ENCODE measurements around the gene TIMP4. TPM values are rescaled to one million over a fixed set of nuclear protein-coding genes. Genes with fewer than 3 reads are reported as not detected.

The TIMP4 gene
- total RNA-seq, 1 experiment from 2014 or later, result 15.5 TPM

DNA sequence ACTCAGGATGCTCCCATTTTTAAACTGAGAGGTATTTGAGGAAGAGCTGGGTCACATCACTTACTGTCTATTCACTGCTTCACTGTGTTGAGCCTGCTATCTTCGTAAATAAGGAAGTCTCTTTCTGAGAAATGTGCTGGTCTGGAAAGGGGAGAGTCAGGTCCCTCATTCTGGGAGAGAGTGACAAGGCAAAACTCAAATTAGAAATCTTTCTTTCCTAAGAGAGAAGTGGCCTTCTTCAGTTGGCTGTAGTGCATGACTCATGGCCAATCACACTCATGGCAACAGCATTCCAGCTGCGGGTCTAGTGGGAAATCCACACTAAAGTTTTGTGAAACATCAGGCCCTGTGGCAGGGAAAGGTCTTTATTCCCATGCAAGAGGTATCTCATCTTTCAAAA, 11.5 kb upstream of the TIMP4 start:
- CTCF ChIA-PET, result no interaction called here
- DNase-seq, result no peak

DNA sequence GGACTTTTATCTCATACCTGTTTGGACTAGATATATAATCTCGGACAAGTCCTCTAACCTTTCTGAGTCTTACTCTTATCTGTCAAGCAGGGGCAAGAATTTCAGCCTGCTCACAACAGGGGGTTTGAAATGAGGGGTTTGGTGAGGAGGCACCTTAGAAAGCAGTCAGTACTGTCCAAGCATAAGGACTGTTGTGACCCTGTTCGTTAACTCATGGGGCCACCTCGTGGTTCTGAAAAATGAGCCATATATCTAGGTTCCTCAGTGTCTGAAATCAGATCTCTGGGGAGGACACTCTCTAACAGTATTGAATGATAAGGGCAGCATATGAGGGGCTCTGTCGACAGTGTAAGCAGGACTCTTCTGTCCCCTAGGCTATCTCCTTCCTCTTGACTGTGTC, 7.2 kb upstream of the TIMP4 start:
- Histone ChIP-seq H3K4me3 (no peak overlapping the region), H3K27me3 (ENCODE audit: insufficient read depth, low read depth) (no peaks in the 10 kb centered on the region), H3K9me3 (ENCODE audit: insufficient read depth, low read depth) (no peaks in the 10 kb centered on the region), H2AFZ (no peak overlapping the region), H3F3A (ENCODE audit: insufficient read depth, low read depth) (no peaks in the 10 kb centered on the region), H3K27ac (no peak overlapping the region), H3K4me2 (no peak overlapping the region), H4K20me1 (ENCODE audit: insufficient read depth) (no peaks in the 10 kb centered on the region), H3K9me2 (ENCODE audit: insufficient read depth) (no peaks in the 10 kb centered on the region), H3K36me3 (ENCODE audit: low read depth) (no peaks in the 10 kb centered on the region), H3K4me1 (replicated peaks; ENCODE audit: insufficient read depth) (no peaks in the 10 kb centered on the region), H3K79me2 (ENCODE audit: low read depth) (no peaks in the 10 kb centered on the region)
- DNase-seq, result no peak
- BruUV-seq (replicated peaks), result no TSS peak
- intact Hi-C loops (cut with micrococcal nuclease; ENCODE audit: unreplicated experiment), result no loop called here
- POLR2A ChIA-PET (ENCODE audit: unreplicated experiment), result no interaction called here
- CTCF ChIA-PET, result no interaction called here
- no peak for TF ChIP-seq EZH2 (IDR thresholded peaks at IDR 0.05; ENCODE audit: low read depth)
- TF ChIP-seq, protein P1, sequence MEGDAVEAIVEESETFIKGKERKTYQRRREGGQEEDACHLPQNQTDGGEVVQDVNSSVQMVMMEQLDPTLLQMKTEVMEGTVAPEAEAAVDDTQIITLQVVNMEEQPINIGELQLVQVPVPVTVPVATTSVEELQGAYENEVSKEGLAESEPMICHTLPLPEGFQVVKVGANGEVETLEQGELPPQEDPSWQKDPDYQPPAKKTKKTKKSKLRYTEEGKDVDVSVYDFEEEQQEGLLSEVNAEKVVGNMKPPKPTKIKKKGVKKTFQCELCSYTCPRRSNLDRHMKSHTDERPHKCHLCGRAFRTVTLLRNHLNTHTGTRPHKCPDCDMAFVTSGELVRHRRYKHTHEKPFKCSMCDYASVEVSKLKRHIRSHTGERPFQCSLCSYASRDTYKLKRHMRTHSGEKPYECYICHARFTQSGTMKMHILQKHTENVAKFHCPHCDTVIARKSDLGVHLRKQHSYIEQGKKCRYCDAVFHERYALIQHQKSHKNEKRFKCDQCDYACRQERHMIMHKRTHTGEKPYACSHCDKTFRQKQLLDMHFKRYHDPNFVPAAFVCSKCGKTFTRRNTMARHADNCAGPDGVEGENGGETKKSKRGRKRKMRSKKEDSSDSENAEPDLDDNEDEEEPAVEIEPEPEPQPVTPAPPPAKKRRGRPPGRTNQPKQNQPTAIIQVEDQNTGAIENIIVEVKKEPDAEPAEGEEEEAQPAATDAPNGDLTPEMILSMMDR (conservative IDR thresholded peaks at IDR 0.05), result no peak

More for the DNA sequence above, 11.5 kb upstream of the TIMP4 start:
- intact Hi-C loops (cut with micrococcal nuclease; ENCODE audit: unreplicated experiment), result no loop called here
- H3F3A ChIP-seq (ENCODE audit: insufficient read depth, low read depth), result no peaks in the 10 kb centered on the region; the same call in 1 of the 2 replicates
- no peaks in the 10 kb centered on the region for H3K36me3 ChIP-seq (ENCODE audit: low read depth)
- TF ChIP-seq EZH2 (IDR thresholded peaks at IDR 0.05; ENCODE audit: low read depth), result no peak
- TF ChIP-seq, protein P1 (conservative IDR thresholded peaks at IDR 0.05), result no peak
- H3K27me3 ChIP-seq (ENCODE audit: insufficient read depth, low read depth), result no peaks in the 10 kb centered on the region
- H2AFZ ChIP-seq, result no peak overlapping the region
- H3K4me3 ChIP-seq, result no peak overlapping the region
- H4K20me1 ChIP-seq (ENCODE audit: insufficient read depth), result no peaks in the 10 kb centered on the region
- BruUV-seq (replicated peaks), result no TSS peak
- peaks cover 20% of the 10 kb centered on the region; the same call in 1 of the 2 replicates for H3K9me3 ChIP-seq (ENCODE audit: insufficient read depth, low read depth)
- no peaks in the 10 kb centered on the region for H3K9me2 ChIP-seq (ENCODE audit: insufficient read depth)
- H3K27ac ChIP-seq, result no peak overlapping the region
- peaks cover 5% of the 10 kb centered on the region for H3K4me1 ChIP-seq (replicated peaks; ENCODE audit: insufficient read depth)
- POLR2A ChIA-PET (ENCODE audit: unreplicated experiment), result interaction anchor here (0.6 kb wide), 1 partner anchor 119 kb away, joined by 3 read pairs; the partner anchor contains the start of gene PPARG
- no peaks in the 10 kb centered on the region for H3K79me2 ChIP-seq (ENCODE audit: low read depth)
- H3K4me2 ChIP-seq, result no peak overlapping the region

DNA sequence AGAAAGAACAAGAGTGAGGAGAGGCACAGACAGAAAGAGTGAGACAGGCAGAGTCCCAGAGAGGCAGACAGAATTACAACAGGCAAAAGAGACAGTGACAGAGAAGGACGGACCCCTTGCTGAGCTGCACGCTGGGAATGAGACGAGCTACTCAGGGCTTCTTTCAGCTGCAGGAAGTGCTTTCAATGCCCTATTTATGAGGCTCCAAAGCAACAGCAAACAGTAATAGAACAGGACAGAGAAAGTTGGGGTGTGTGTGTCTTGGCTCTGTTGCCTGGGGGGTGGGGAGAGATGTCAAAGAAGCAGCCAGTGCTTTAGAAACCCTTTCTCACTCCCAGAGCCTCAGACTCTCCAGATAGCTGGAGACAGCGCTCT, 502 bp upstream of the TIMP4 start:
- DNase-seq, result no peak
- Histone ChIP-seq H3K4me3 (peak overlapping the region; percentile 57; the same call in 1 of the 2 replicates), H3F3A (ENCODE audit: insufficient read depth, low read depth) (peaks cover 41% of the 10 kb centered on the region), H3K27ac (peak overlapping the region; percentile 84), H3K27me3 (ENCODE audit: insufficient read depth, low read depth) (no peaks in the 10 kb centered on the region), H2AFZ (peak overlapping the region; percentile 73), H4K20me1 (ENCODE audit: insufficient read depth) (no peaks in the 10 kb centered on the region), H3K4me2 (peak overlapping the region; percentile 83), H3K4me1 (replicated peaks; ENCODE audit: insufficient read depth) (peaks cover 42% of the 10 kb centered on the region), H3K79me2 (ENCODE audit: low read depth) (0 out of 2 replicates have a peak, but pooled peaks cover 12% of the 10 kb centered on the region), H3K9me3 (ENCODE audit: insufficient read depth, low read depth) (no peaks in the 10 kb centered on the region), H3K36me3 (ENCODE audit: low read depth) (peaks cover 7% of the 10 kb centered on the region; the same call in 1 of the 2 replicates), H3K9me2 (ENCODE audit: insufficient read depth) (no peaks in the 10 kb centered on the region)
- intact Hi-C loops (cut with micrococcal nuclease; ENCODE audit: unreplicated experiment), result loop anchor here (2.0 kb wide), 1 partner anchor 64 kb away; no protein-coding TSS in a partner anchor
- no TSS peak for BruUV-seq (replicated peaks)
- POLR2A ChIA-PET (ENCODE audit: unreplicated experiment), result interaction anchor here (0.6 kb wide), 1 partner anchor 26 kb away, joined by 4 read pairs; no protein-coding TSS in a partner anchor
- TF ChIP-seq, protein P1 (conservative IDR thresholded peaks at IDR 0.05), result no peak
- TF ChIP-seq EZH2 (IDR thresholded peaks at IDR 0.05; ENCODE audit: low read depth), result no peak
- CTCF ChIA-PET, result no interaction called here
